Upper lobe of right lung (tissue), 1 donor: Measurements from ENCODE around the gene HDAC9. TPM values are rescaled to one million over a fixed set of nuclear protein-coding genes. Genes with fewer than 3 reads are reported as not detected.

Experiments used
- ATAC-seq: fragments of 200-7000 bp; cut with Tn5 transposase; one replicate; pipeline ENCODE4 v1.9.1; 2020; ENCODE audit warnings: mild to moderate bottlenecking, moderate library complexity
- DNase-seq: peaks from one replicate; pipeline ENCODE4 v3.0.0-alpha.2; 2020
- H3K27ac ChIP-seq: fragments of 200-600 bp; one replicate; pipeline ENCODE4 v1.8.0; 2022
- H3K27me3 ChIP-seq: fragments of 200-600 bp; one replicate; pipeline ENCODE4 v1.8.0; 2022; ENCODE audit warnings: mild to moderate bottlenecking
- H3K36me3 ChIP-seq: fragments of 200-600 bp; one replicate; pipeline ENCODE4 v1.8.0; 2022
- H3K4me1 ChIP-seq: fragments of 200-600 bp; one replicate; pipeline ENCODE4 v1.8.0; 2022
- H3K4me3 ChIP-seq: fragments of 200-600 bp; one replicate; pipeline ENCODE4 v1.8.0; 2022; ENCODE audit warnings: mild to moderate bottlenecking
- H3K9me3 ChIP-seq: fragments of 200-600 bp; one replicate; pipeline ENCODE4 v1.8.0; 2022
- CTCF ChIP-seq: fragments of 200-600 bp; IDR thresholded peaks from one replicate; pipeline ENCODE4 v1.8.0; 2022; ENCODE audit warnings: antibody characterized with exemption
- intact Hi-C: fragments of 100-400 bp; cut with DNase I; formaldehyde crosslinking; loops from one replicate; pipeline ENCODE4 v1.11.0; 2022
- total RNA-seq: library from RNA; stranded (reverse); fragmentation: NEBNext Ultra II Directional; extraction: Animal tissue kit (Norgen Biotek cat#: 25700); gene quantifications from one replicate; pipeline ENCODE4 v1.2.1, GENCODE V29; 2021
- donor health status: DM: no; HTN: yes; CAD: no; lungs with severe emphysema.

HDAC9 gene
- total RNA-seq, 1 donor from 2014 or later: 52.4 TPM

GRCh38 chr7:18520450-18521235, 25.1 kb downstream of the HDAC9 start:
- Histone ChIP-seq H3K4me1 (no peaks in the 10 kb centered on the region), H3K36me3 (no peaks in the 10 kb centered on the region), H3K4me3 (no peak overlapping the region), H3K27ac (no peak overlapping the region), H3K9me3 (no peaks in the 10 kb centered on the region), H3K27me3 (no peaks in the 10 kb centered on the region)
- DNase-seq (no peak), ATAC-seq (no peak)
- intact Hi-C loops: no loop called here
- TF ChIP-seq CTCF: no peak

GRCh38 chr7:18521236-18521589, 25.7 kb downstream of the HDAC9 start:
- H3K27me3 ChIP-seq: no peaks in the 10 kb centered on the region
- no peaks in the 10 kb centered on the region for H3K4me1 ChIP-seq
- H3K9me3 ChIP-seq: no peaks in the 10 kb centered on the region
- ATAC-seq (no peak), DNase-seq (no peak)
- no peaks in the 10 kb centered on the region for H3K36me3 ChIP-seq
- no peak for TF ChIP-seq CTCF
- H3K27ac ChIP-seq: no peak overlapping the region
- intact Hi-C loops: no loop called here
- no peak overlapping the region for H3K4me3 ChIP-seq

- TF ChIP-seq CTCF: no peak
- Histone ChIP-seq H3K36me3 (no peaks in the 10 kb centered on the region), H3K27ac (no peak overlapping the region), H3K27me3 (no peaks in the 10 kb centered on the region), H3K4me1 (no peaks in the 10 kb centered on the region), H3K9me3 (no peaks in the 10 kb centered on the region), H3K4me3 (no peak overlapping the region)
- ATAC-seq (no peak), DNase-seq (no peak)
- intact Hi-C loops: no loop called here
Measured at GRCh38 chr7:18521945-18522566, 26.5 kb downstream of the HDAC9 start.

- no peaks in the 10 kb centered on the region for H3K4me1 ChIP-seq
- no peaks in the 10 kb centered on the region for H3K9me3 ChIP-seq
- no peaks in the 10 kb centered on the region for H3K27me3 ChIP-seq
- intact Hi-C loops: no loop called here
- DNase-seq: no peak
- no peak for TF ChIP-seq CTCF
- H3K36me3 ChIP-seq: no peaks in the 10 kb centered on the region
- H3K4me3 ChIP-seq: no peak overlapping the region
- no peak for ATAC-seq
- no peak overlapping the region for H3K27ac ChIP-seq
Measured at GRCh38 chr7:18524248-18524647, 28.7 kb downstream of the HDAC9 start.

- intact Hi-C loops: no loop called here
- Histone ChIP-seq H3K4me1 (no peaks in the 10 kb centered on the region), H3K27ac (no peak overlapping the region), H3K9me3 (no peaks in the 10 kb centered on the region), H3K4me3 (no peak overlapping the region), H3K36me3 (no peaks in the 10 kb centered on the region), H3K27me3 (no peaks in the 10 kb centered on the region)
- TF ChIP-seq CTCF: no peak
- DNase-seq (no peak), ATAC-seq (no peak)
Measured at GRCh38 chr7:18526368-18526878, 30.9 kb downstream of the HDAC9 start.
